HG02981 (cell line): ENCODE measurements around the gene DDX1.
"Not testable (repeated sequence)": the region's sequence is repeated elsewhere in the genome, so short reads cannot be mapped to it uniquely, and the experiment has no call there.

Experiments used
- ATAC-seq: cut with Tn5 transposase; IDR thresholded peaks from one replicate; pipeline ENCODE4 v1.9.1; 2021; ENCODE audit warnings: mild to moderate bottlenecking, moderate library complexity; ENCODE audit not compliant: unreplicated experiment

DDX1 gene

DNA sequence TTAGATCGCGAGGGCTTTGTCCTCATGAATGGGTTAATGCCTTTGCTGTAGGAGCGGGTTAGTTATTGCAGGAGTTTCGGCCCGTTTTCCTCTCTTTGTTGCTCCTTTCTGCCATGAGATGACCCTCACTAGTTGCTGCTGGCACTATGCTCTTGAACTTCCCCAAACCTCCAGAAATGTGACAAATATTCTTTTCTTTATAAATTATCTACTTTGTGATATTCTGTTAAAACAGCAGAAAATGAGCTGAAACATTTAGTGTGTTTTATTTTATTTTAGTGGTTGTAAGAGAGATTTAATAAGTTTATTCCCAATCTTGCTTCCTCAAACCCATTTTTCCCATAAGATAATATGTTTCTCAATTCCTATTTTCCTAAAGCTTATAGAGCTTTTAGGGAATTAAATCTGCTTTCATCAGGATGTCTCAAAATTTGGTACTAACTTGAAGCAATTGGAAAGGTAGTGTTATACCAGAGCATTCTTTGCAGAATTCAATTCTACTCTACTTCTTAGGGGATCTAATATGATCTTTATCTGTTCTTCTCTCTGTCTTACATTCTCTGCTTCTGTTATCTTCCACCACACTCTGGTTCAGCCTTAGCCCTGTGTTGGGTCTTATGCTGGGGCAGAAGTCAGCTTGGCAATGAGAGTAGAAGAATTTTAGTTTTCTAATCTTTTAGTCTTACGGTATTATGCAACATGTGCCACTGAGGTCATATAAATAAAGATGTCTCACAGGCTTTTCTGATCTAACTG is 23.1 kb downstream of the DDX1 start:
- no peak for ATAC-seq

DNA sequence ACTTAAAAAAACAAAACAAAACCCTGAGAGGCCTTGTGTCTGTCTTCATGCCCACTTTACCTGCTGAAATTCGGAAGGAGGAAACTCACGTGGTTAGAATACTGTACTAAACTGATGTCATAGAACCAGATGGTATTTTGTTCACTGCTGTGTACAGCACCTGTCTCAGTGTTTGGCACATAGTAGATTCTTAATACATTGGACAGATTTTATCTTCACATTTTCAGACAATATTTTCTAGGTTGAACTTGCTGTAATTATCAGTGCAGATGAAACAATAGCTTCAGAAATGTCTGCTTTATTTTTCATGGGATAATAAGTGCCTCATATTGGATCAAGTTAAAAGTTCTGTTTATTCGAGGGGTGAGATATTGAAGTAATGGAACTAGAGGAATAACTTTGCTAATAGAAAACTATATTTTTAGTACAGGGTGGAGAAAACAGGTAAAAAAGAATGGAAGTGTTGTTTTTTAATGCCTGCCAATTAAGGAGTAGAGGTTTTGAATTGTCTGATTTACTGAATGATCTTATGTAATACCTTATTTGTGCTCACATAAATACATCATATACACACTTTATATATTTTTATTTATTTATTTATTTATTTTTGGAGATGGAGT is 23.7 kb downstream of the DDX1 start:
- ATAC-seq, result no peak

DNA sequence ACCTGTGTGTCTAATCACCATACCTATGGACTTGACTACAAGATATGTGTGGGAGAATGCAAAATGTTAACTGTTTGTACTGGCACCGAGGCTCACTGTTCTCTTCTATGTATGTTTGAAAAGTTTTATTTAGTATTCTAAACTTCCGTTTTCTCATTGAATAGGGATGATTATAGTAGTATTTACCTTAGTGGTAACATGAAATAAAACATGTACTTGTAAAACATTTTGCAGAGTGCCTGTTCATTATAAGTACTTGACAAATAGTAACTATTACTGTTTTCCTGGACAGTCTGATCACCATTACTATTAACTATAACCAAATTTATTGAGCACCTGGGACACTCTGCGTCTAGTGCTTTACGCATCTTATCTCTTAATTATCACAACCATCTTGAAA is 24.8 kb downstream of the DDX1 start:
- no peak for ATAC-seq

DNA sequence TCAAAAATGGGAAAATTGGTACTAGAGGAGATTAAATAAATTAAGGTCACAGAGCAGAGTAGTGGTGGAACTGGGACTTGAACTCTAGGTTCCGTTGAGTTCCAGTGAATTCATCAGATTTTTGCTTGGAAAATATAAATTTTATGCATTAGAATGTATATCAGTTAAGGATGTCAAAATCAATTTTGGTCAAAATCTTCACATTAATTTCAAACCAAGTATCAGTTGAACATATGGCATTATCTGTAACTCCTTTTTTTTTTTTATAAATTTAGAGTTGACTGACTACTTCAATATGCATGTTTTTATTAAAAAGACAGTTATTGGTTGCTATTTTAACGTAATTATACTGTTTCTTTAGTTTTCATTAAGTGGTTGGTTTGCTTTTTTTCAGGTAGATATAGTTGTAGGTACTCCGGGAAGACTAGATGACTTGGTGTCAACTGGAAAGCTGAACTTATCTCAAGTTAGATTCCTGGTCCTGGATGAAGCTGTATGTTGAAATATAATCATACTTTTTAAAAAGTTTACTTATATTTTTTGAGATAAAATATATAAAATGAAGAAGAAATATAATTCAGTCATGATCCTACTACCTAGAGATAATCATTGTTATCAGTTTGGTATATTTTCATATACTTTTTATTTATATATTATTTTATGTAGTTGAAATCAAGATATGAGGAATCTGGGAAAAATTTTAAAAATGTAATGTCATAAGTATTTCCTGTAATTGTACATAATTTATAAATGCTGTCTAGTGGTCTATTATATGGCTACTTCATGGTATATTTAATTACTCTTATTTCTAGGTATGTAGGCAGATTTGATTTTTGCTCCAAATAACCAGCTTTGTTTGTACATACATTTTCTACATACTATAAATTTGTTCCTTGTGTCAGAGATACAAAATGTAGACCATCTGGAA is 25.4 kb downstream of the DDX1 start:
- ATAC-seq, result no peak

DNA sequence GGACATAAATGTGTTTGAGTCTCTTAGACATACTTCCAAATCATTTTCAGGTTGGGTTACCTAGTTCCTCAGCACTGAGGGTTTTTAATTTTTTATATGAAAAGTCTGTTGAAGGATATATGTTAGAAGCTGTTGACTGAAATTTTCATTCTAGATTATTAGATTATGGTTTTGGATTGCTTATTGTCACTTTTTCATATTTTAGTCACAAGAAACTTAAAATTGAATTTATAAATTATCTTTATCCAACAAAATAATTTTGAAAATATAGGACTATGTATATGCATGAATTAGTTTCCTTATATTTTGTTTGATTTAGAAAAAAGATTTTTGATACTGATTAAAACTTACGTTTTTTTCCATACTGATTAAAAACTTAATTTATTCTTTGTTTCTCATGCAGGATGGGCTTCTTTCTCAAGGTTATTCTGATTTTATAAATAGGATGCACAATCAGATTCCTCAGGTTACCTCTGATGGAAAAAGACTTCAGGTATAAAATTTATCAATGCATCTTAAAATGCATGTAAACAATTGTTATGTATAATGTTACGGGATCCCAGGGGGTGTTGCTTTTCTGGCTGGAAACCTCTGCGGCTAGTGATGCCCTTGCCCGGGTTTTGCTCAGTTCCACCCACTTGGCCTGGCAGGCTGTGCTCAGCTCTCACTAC is 26.2 kb downstream of the DDX1 start:
- ATAC-seq, result no peak

DNA sequence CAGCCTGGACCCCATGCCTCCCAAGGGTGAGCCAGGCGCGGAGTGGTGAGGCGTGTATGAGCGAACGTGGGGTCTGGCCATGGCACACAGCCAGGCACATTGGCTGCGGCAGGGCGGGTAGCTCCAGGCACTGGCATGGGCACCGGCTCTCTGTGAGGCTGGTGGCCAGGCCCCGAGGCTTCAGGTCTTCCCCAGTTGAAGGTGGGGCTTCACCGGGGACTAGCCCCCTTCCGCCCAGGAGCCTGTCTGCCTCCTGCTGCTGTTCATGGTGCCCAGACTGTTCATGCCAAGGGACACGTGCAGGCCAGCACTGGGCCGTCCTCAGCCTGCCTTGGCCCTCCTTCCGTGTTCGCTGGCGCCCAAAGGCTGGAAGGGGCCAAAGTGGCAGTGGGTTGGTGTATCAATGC is 26.8 kb downstream of the DDX1 start:
- ATAC-seq, result no peak

DNA sequence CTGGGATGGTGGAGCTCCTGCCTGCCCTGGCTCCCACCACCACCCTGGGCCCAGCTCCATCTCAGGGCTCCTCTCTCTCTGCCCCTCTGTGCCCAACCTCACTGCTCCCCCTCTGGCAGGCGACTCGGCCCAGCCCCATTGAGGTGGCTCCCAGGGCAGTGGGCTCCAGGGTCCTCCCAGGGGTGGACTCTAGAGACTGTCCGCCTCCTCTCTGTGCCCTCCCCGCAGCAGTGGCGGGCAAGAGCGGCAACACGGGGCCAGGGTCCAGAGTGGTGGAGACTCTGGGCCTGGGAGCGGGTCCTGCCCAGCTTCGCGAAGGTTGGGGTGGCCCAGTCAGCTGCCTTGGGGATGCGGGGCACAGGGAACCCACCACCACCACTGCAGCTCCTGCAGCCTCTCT is 27.4 kb downstream of the DDX1 start:
- no peak for ATAC-seq

DNA sequence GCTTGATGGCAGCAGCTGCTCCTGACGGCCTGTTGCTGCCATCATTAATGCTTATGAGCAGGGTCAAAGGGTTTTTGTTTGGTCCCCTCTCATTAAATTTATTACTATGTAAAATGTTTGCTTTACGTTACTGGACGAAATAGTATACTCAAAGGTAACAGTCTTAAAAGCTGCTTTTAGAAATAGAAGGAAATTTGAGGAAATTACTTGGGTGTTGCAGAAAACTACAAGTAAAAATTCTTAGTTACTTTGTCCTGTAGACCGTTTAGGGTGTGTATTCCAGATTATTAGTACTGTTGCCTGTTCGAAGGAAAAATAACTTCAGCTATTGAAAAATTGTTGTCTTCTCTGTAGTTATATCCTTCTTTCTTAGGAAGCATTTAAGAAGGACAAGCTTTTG is 27.8 kb downstream of the DDX1 start:
- ATAC-seq, result no peak

DNA sequence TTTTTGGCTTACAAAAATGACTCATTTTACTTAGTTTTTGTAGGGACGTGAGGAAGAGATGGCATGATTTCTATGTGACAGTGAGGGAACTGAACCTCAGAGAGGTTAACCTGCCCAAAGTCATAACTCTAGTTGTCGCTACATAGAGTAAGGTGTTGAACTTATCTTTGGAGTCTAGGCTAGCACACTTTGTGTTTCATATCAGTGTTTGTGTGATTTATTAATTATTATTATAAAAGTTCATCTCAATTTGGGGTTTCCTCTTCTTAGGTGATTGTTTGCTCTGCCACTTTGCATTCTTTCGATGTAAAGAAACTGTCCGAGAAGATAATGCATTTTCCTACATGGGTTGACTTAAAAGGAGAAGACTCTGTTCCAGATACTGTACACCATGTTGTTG is 28.3 kb downstream of the DDX1 start:
- no peak for ATAC-seq

DNA sequence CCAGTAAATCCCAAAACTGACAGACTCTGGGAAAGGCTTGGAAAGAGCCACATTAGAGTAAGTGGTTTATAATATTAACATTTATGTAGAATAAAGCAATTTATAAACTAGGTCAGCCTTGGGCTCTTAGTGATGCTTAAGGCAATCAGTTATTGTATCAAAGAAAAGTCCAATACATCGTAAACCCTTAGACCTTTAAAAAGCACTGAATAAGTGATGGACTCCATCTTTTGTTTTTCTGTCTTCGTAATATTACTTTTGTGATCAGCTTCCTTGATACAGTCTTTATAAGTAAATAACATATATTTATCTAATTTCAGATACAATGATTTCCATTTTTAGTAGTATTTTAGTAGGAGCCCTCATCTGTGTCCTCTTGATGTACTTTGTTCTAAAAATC is 28.7 kb downstream of the DDX1 start:
- ATAC-seq, result no peak

DNA sequence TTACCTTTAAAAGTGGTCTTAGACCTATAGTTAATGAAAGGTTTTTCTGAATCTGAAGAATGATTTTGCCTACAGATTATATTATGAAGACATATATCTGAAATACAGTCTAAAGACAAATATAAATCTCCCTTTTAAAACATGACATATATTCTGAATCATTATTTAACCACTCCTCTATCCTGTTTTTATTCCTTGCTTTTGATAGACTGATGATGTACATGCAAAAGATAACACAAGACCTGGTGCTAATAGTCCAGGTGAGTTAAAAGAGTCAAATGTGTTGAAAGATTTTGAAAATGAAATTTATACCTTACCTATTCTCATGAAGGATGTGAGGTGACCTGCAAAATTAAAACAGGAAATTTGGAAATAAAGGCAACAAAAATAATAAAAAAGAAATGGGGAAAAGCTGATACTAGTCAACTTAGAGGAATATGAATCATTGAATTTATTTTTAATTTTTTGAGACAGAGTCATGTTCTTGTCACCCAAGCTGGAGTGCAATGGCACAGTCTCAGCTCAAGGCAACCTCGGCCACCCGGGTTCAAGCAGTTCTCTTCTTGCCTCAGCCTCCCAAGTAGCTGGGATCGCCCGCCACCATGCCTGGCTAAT is 29.3 kb downstream of the DDX1 start:
- no peak for ATAC-seq

DNA sequence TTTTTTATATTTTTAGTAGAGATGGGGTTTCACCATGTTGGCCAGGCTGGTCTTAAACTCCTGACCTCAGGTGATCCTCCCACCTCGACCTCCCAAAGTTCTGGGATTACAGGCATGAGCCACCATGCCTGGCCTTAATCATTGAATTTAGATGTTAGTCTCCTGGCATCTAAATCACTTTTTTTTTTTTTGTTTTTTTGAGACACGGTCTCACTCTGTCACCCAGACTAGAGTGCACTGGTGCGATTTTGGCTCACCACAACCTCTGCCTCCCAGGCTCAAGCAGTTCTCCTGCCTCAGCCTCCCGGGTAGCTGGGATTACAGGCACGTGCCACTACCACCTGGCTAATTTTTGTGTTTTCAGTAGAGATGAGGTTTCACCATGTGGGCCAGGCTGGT is 29.8 kb downstream of the DDX1 start:
- ATAC-seq, result not testable (repeated sequence)

DNA sequence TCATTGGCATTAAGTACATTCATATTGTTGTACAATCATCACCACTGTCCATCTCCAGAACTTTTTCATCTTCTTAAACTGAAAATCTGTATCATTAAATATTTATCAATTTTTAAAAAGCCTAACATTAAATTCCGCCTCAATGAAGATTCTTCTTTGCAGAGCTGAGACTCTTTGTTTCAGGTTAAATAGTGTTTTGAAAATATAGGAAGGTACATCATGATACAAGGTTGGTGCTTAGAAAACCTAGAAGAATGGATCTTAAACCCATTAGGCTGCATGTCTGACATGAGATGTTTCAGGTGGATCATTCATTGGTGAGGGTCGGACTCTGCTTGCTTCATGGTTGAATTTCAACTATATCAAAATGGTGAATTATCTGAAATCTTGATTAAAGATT is 30.5 kb downstream of the DDX1 start:
- ATAC-seq, result no peak

DNA sequence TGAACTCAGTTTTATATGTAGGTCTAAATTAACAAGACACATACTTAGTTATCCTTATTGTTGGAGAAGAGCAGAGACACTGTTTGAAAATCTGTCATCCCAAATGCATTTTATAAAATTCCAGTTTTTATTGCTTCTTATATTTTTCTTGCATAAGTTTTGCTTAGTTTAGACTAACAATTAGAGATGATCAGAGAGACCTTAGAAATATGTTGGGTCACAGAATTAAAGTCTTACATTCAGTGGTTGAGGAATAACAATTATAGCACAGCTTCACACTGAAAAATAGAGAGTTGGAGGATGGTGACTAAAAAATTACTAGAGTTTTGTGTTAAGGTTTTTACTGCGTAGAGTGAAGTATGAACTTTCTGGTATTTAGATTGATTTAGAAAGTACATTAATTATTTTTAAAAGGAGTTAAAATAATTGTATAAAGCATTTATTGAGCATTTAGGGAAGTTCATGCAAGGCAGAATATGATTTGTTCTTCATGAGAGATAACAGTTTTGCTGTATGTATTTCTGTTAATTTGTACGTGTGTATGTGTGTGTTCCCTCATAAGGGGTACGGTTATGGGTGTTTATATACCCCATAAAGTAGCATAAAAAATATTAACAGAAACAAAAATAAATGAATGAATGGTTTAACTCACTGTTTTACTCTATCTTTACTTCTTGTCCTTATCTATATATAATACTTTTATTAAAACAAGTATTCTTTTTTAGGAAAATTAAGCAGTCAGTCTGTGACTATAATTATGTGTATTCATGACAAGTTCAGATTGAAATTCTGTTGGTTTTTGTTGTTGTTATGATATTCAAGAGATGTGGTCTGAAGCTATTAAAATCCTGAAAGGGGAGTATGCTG is 31.2 kb downstream of the DDX1 start:
- ATAC-seq, result no peak

DNA sequence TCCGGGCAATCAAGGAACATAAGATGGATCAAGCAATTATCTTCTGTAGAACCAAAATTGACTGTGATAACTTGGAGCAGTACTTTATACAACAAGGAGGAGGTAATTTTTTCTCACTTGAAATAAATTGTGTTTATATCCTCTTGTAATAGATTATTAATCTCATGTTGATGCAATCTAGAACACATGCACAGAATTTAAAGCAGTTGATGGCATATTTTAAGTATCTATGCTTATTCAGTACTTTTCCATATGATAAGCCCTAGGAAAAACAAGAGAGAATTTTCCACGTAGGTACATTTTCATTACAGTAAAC is 31.8 kb downstream of the DDX1 start:
- no peak for ATAC-seq

DNA sequence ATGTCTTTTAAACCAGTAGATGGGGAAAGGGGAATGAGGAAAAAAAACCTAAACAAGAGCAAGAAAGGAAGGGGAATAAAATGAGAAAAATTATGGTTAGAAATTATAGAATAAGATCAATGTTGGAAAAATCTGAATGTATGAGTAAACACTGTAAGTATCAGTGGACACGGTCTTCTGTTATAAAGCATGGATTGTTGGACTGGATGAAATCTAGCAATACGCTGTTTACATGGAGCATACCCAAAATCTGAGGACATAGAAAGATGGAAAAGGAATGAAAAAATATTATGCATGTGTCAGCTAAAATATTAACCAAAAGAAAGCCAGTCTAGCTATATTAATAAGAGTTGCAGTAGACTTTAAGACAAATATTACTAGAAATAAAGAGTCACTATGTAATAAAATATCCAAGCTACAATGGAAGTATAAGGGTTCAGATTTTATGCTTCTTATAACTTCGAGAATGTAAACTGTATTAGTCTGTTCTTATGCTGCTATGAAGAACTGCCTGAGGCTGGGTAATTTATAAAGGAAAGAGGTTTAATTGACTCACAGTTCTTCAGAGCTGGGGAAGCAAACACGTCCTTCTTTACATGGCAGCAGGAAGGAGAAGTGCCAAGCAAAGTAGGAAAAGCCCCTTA is 32.4 kb downstream of the DDX1 start:
- ATAC-seq, result no peak

DNA sequence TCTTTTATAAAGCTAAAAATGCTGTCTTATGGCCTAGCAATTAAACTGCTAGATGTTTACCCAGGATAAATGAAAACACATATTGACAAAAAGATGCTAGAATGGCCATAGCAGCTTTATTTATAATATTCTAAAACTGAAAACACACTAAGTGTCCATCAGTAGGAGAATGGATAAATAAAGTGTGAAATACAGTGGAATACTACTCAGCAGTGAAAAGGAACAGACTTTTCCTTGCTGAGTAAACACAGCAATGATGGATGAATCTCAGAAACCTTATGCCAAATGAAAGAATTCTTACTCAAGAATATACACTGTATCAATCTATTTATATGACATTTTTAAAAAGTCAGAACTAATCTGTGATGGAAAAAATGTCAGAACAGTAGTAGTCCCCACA is 33.2 kb downstream of the DDX1 start:
- ATAC-seq, result no peak

DNA sequence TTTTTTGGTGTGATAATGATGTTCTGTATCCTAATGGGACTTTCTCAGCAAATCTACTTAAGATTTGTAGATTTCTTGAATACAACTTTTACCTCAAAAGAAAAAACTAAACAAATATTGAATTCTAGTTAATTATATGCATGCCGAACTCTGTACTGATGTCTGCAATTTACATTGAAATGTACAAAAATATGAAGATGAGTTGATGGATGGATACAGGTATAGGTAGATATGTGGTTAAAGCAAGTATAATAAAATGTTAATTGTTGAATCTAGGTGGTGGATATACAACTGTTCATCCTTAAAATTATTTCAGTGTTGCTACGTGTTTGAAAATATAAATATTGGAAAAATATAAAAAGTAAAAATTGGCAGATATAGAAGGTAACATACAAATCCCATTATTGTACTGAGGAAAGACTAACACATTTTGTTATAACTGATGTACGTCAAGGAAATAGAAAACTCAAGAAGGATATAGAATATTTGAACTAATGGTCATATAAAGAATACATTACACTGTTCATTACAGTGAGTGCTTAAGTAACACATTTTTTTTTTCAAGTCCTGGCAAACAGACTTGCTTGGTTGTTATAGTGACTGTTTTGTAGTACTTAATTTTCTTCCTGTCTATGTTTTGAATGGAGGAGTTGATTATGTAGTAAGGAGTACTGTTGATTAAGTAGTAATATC is 33.8 kb downstream of the DDX1 start:
- ATAC-seq, result no peak

DNA sequence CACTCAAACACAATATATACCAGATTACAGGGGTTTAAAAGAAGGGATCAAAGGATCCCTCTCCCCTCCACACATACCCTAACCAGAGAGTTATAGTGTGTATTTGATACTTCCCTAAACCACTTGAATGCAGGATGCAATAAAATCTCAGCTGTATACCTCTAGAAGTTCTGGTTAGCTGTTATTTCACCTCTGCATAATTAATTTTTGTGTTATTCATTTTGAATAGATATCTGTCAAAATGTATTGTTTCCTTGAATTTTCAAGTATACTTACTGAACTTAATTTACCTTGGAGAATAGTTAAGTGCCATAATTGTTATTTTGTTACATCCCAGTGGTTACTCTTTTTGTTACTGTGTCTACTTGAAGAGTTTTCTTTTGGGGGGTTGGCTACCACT is 34.5 kb downstream of the DDX1 start:
- no peak for ATAC-seq
